Fibroblast of lung (primary cell): ENCODE data around the gene CCR2. TPM values are rescaled to one million over a fixed set of nuclear protein-coding genes. Genes with fewer than 3 reads are reported as not detected.

Source experiments
- DNase-seq, 2 donors: peaks; one replicate each; pipeline versions ENCODE4 v3.0.0 to v3.0.0-alpha.2; 2010; ENCODE audit warnings: low read depth in 2 of 2
- H2AFZ ChIP-seq: 2 replicates; pipeline ENCODE4 v1.5.1; 2012; ENCODE audit warnings: low read length, control low read depth, inconsistent platforms
- H3K27ac ChIP-seq: 2 replicates; pipeline ENCODE4 v1.5.1; 2011; ENCODE audit warnings: low read length, control low read depth; ENCODE audit not compliant: insufficient read depth
- H3K27me3 ChIP-seq: 2 replicates; pipeline ENCODE4 v1.5.1; 2011; ENCODE audit warnings: mild to moderate bottlenecking, low read length; ENCODE audit not compliant: control insufficient read depth, insufficient read depth
- H3K36me3 ChIP-seq: 2 replicates; pipeline ENCODE4 v1.5.1; 2011; ENCODE audit warnings: low read length; ENCODE audit not compliant: control insufficient read depth, insufficient read depth
- H3K4me1 ChIP-seq: 2 replicates; pipeline ENCODE4 v1.5.1; 2011; ENCODE audit warnings: low read length; ENCODE audit not compliant: control insufficient read depth, insufficient read depth; ENCODE audit errors: extremely low read depth
- H3K4me2 ChIP-seq: 2 replicates; pipeline ENCODE4 v1.5.1; 2011; ENCODE audit warnings: low read length, control low read depth; ENCODE audit not compliant: insufficient read depth; ENCODE audit errors: extremely low read depth
- H3K4me3 ChIP-seq, 4 experiments: fragments of 200-600 bp in 1 of 4; sonication (generic) in 1 of 4; replicated peaks in 1 of 4; 2 replicates each; pipeline ENCODE4 v1.5.1; 2011 to 2016; ENCODE audit warnings: low read length in 4 of 4, low read depth in 3 of 4, mild to moderate bottlenecking in 3 of 4, control low read depth in 2 of 4, inconsistent platforms in 1 of 4, mixed read lengths in 1 of 4; ENCODE audit not compliant: insufficient read depth in 1 of 4; ENCODE audit errors: control extremely low read depth in 1 of 4
- H3K79me2 ChIP-seq: 2 replicates; pipeline ENCODE4 v1.5.1; 2012; ENCODE audit warnings: mild to moderate bottlenecking, low read length, inconsistent platforms; ENCODE audit not compliant: control insufficient read depth, insufficient read depth
- H3K9ac ChIP-seq: 2 replicates; pipeline ENCODE4 v1.5.1; 2011; ENCODE audit warnings: mild to moderate bottlenecking, low read length, control low read depth; ENCODE audit not compliant: insufficient read depth
- H3K9me3 ChIP-seq: 2 replicates; pipeline ENCODE4 v1.5.1; 2012; ENCODE audit warnings: low read depth, low read length; ENCODE audit not compliant: control insufficient read depth, insufficient read depth
- H4K20me1 ChIP-seq: 2 replicates; pipeline ENCODE4 v1.5.1; 2011; ENCODE audit warnings: low read length; ENCODE audit not compliant: control insufficient read depth, insufficient read depth; ENCODE audit errors: extremely low read depth
- CTCF ChIP-seq, 2 donors: IDR thresholded peaks in 1 of 2; conservative IDR thresholded peaks in 1 of 2; 1 replicate in 1 of 2; 2 replicates in 1 of 2; pipeline ENCODE4 v1.5.1; 2011 to 2012; ENCODE audit warnings: low read length in 2 of 2, control low read depth in 1 of 2, inconsistent platforms in 1 of 2, low read depth in 1 of 2, mild to moderate bottlenecking in 1 of 2
- EZH2 ChIP-seq: IDR thresholded peaks from 2 replicates; pipeline ENCODE4 v1.5.1; 2012; ENCODE audit warnings: low read length, control low read depth, mild to moderate bottlenecking; ENCODE audit errors: missing control alignments
- polyA plus RNA-seq, 2 donors: library from polyadenylated mRNA; depleted of rRNA in 1 of 2; stranded (reverse) in 1 of 2; unstranded in 1 of 2; fragments of >200 nt; gene quantifications; 2 replicates each; pipeline ENCODE4 v1.2.1, GENCODE V29; 2011 to 2012; ENCODE audit warnings: missing spikeins in 1 of 2
- total RNA-seq: library from RNA; depleted of rRNA; stranded (reverse); fragments of >200 nt; gene quantifications from 2 replicates; pipeline ENCODE4 v1.2.1, GENCODE V29; 2014

Gene CCR2
- total and polyA plus RNA-seq, 2 donors (not counting 1 experiment from before 2014, with no cell fraction given) = under 0.01 TPM; not detected in 1

- Histone ChIP-seq H3K36me3 (no peaks in the 10 kb centered on the region), H3K4me1 (no peaks in the 10 kb centered on the region), H4K20me1 (no peaks in the 10 kb centered on the region), H3K9ac (no peak within 1 kb of the TSS), H3K79me2 (no peaks in the 10 kb centered on the region), H3K9me3 (no peaks in the 10 kb centered on the region), H3K4me2 (no peak within 1 kb of the TSS), H3K4me3 (no peak within 1 kb of the TSS), H2AFZ (no peak within 1 kb of the TSS), H3K27ac (no peak within 1 kb of the TSS), H3K27me3 (peaks cover 21% of the 10 kb centered on the region)
- peak in 1 of 2 donors; percentile 23 for DNase-seq
- TF ChIP-seq EZH2 (no peak), CTCF (conservative IDR thresholded peaks at IDR 0.05 in 1 of 2, IDR thresholded peaks at IDR 0.05 in 1 of 2; ENCODE audit: low read depth in 1 of 2, low read length in 2 of 2) (no peak)
Measured at GRCh38 chr3:46370839-46371518, 17.1 kb downstream of the CCR2 start, which contains the start of gene CCR5. Gene CCR5, plus strand, starts transcription at chr3:46370946. Its CDS starts 1,957 bp downstream, at chr3:46372903.

- peaks cover 17% of the 10 kb centered on the region for H3K27me3 ChIP-seq
- no peaks in the 10 kb centered on the region for H3K36me3 ChIP-seq
- H3K79me2 ChIP-seq = no peaks in the 10 kb centered on the region
- no peaks in the 10 kb centered on the region for H3K9me3 ChIP-seq
- H2AFZ ChIP-seq = no peak overlapping the region
- no peak overlapping the region for H3K27ac ChIP-seq
- no peaks in the 10 kb centered on the region for H3K4me1 ChIP-seq
- no peak for DNase-seq
- H3K9ac ChIP-seq = no peak overlapping the region
- H3K4me3 ChIP-seq = no peak overlapping the region
- no peak for TF ChIP-seq CTCF (conservative IDR thresholded peaks at IDR 0.05 in 1 of 2, IDR thresholded peaks at IDR 0.05 in 1 of 2; ENCODE audit: low read depth in 1 of 2, low read length in 2 of 2)
- no peak for TF ChIP-seq EZH2
- no peak overlapping the region for H3K4me2 ChIP-seq
- no peaks in the 10 kb centered on the region for H4K20me1 ChIP-seq
Measured at GRCh38 chr3:46371519-46372340, 17.8 kb downstream of the CCR2 start.
